SK-N-MC (cell line): ENCODE measurements around the gene MAGEB2.

Experiments
- EZH2 ChIP-seq: fragments of 200-600 bp; sonication (generic); IDR thresholded peaks from one replicate; pipeline ENCODE4 v1.6.1; 2017; ENCODE audit warnings: antibody characterized with exemption
- FOXP2 ChIP-seq: optimal IDR thresholded peaks from 2 replicates; pipeline ENCODE3; 2011; ENCODE audit warnings: mild to moderate bottlenecking, moderate library complexity; ENCODE audit not compliant: insufficient read depth; ENCODE audit errors: extremely low read length, control extremely low read depth
- POLR2AphosphoS5 ChIP-seq: IDR thresholded peaks from 2 replicates; pipeline ENCODE4 v1.6.1; 2012; ENCODE audit warnings: mild to moderate bottlenecking, low read depth, low read length, borderline replicate concordance

DNA sequence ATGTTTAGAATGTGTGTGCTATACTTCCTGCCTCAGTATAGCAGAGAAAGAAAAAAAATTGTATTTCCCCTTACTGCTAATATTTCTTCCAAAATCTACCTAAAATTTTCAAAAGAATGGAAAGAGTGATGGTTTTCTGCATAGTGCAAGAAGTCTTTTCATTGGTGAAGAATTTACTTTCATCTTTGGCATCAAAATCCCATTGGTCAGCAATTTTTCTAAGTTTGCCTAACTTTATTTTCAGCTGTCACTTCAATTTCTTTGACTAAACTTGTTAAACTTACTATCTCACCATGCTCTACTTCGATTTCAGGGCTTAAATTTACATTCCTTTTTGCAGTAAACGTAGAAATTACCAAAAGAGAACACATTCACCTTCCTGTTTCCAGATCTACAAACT, 44.5 kb upstream of the MAGEB2 start:
- no peak for TF ChIP-seq POLR2AphosphoS5
- no peak for TF ChIP-seq EZH2
- no peak for TF ChIP-seq FOXP2
